ENCODE measurements around the gene NLGN1.

NLGN1 gene

DNA sequence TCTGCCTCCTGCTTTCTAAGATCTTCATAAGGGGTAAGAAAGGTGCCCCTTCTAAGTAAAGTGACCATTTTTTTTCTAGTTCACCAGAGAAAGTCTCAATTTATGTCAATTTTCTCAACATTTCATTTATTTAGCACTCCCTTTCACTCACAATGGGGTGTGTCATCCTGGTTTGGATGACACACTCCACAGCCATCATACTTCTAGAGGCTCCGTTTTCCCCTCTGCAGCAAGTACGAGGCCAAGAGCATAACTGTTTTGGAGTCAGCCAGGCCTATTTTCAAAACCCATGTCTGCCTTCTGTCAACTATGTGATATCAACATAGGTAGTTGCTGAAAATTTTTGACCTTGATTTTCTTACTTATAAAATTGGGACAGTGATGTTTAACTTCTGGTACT lies 703.2 kb downstream of the NLGN1 start:
- peaks cover 18% of the 10 kb centered on the region for H3K4me1 ChIP-seq (ENCODE audit: control insufficient read depth, insufficient read depth, low read length)
- H3K9ac ChIP-seq (ENCODE audit: low read length) = no peak overlapping the region
- no peaks in the 10 kb centered on the region for H3K27me3 ChIP-seq (ENCODE audit: control insufficient read depth, insufficient read depth, low read length)
- H3K4me3 ChIP-seq (ENCODE audit: low read depth, low read length) = no peak overlapping the region
- H3K36me3 ChIP-seq (ENCODE audit: control insufficient read depth, insufficient read depth, low read length) = no peaks in the 10 kb centered on the region
- H3K27ac ChIP-seq (ENCODE audit: low read depth, low read length) = 0 out of 2 replicates have a peak overlapping the region, but pooled peaks have one; percentile 21
- no peaks in the 10 kb centered on the region for H3K9me3 ChIP-seq (ENCODE audit: control insufficient read depth, insufficient read depth, low read depth, low read length)

DNA sequence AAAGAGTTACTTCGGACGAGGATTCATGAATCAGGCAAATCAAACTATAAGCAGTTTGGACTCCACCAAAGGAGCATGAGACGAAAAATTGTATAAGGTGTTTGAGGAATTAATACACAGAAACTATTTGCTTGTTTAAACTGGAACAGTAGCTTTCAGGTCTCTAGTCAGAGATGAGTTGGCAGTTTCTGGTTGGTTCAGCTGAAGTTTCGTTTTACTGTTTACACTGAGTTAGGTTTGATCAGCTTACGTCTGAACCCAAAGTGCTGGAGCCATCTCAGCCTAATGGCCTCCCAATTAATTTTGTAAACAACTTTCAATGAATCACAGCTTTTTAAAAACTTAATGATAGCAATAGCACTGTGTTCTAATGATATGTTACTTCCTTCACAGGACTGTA lies 703.7 kb downstream of the NLGN1 start:
- Histone ChIP-seq H3K4me1 (ENCODE audit: control insufficient read depth, insufficient read depth, low read length) (peaks cover 18% of the 10 kb centered on the region), H3K9me3 (ENCODE audit: control insufficient read depth, insufficient read depth, low read depth, low read length) (no peaks in the 10 kb centered on the region), H3K4me3 (ENCODE audit: low read depth, low read length) (no peak overlapping the region), H3K36me3 (ENCODE audit: control insufficient read depth, insufficient read depth, low read length) (no peaks in the 10 kb centered on the region), H3K27ac (ENCODE audit: low read depth, low read length) (peak overlapping the region; percentile 7; the same call in 1 of the 2 replicates), H3K27me3 (ENCODE audit: control insufficient read depth, insufficient read depth, low read length) (no peaks in the 10 kb centered on the region), H3K9ac (ENCODE audit: low read length) (no peak overlapping the region)

DNA sequence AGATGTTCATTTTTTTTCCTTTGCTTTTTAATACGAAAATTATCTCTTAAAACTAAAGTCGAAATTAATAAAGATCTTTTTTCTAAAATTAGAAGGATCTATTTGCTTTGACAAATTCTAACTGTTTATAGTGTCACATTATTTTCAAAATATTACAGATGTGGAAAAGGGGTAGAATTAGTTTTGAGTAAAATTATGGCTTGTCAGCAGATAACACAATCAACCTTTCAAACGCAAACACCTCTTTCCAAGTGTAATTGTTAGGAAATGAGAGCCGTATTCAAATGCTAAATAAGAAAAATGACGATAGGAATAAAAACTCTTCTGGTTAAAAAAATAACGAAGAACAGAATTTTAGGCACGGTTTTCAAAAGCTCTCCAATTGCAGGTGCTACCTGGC lies 704.7 kb downstream of the NLGN1 start:
- H3K4me1 ChIP-seq (ENCODE audit: control insufficient read depth, insufficient read depth, low read length) = peaks cover 18% of the 10 kb centered on the region
- H3K4me3 ChIP-seq (ENCODE audit: low read depth, low read length) = no peak overlapping the region
- no peaks in the 10 kb centered on the region for H3K27me3 ChIP-seq (ENCODE audit: control insufficient read depth, insufficient read depth, low read length)
- no peak overlapping the region for H3K9ac ChIP-seq (ENCODE audit: low read length)
- no peak overlapping the region for H3K27ac ChIP-seq (ENCODE audit: low read depth, low read length)
- no peaks in the 10 kb centered on the region for H3K9me3 ChIP-seq (ENCODE audit: control insufficient read depth, insufficient read depth, low read depth, low read length)
- no peaks in the 10 kb centered on the region for H3K36me3 ChIP-seq (ENCODE audit: control insufficient read depth, insufficient read depth, low read length)

DNA sequence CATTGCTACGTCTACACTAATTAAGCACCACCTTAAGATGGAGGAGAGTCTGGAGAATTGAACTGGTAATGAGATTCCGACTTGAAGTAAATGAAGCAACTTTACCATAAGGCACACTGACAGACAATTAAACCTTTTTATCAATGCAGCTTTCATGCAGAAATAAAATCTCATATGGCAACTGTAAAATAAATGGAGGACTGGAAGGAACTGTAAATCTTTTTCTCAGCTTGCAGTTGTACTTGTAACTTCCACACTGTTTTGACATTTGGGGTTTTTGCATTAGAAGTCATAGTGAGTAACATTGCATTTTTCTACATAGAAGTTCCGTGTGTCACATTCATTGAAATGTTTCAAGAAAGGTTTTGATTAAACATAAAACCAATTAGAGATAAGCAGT lies 705.3 kb downstream of the NLGN1 start:
- Histone ChIP-seq H3K27me3 (ENCODE audit: control insufficient read depth, insufficient read depth, low read length) (no peaks in the 10 kb centered on the region), H3K4me1 (ENCODE audit: control insufficient read depth, insufficient read depth, low read length) (peaks cover 18% of the 10 kb centered on the region), H3K9ac (ENCODE audit: low read length) (no peak overlapping the region), H3K27ac (ENCODE audit: low read depth, low read length) (no peak overlapping the region), H3K9me3 (ENCODE audit: control insufficient read depth, insufficient read depth, low read depth, low read length) (no peaks in the 10 kb centered on the region), H3K4me3 (ENCODE audit: low read depth, low read length) (no peak overlapping the region), H3K36me3 (ENCODE audit: control insufficient read depth, insufficient read depth, low read length) (no peaks in the 10 kb centered on the region)

DNA sequence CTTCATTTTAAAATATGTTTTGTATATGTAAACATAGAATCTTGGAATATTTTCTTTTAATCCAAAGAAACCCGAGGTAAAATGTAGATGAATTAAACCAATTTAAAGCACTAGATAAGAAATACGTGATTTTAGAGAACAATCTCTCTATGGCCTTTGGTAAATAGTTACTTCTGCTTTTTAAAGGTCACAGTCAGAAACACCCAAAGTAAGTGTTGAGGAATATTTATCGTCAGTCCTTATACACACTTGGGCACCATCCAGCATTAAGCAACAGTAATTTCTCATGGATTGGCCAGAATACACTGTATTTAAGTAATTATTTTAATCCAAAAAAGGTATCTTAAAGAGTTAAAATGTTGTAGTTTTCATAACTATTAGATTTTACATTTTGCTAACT lies 713.2 kb downstream of the NLGN1 start:
- H3K9me3 ChIP-seq (ENCODE audit: control insufficient read depth, insufficient read depth, low read depth, low read length) = no peaks in the 10 kb centered on the region
- no peak overlapping the region for H3K4me3 ChIP-seq (ENCODE audit: low read depth, low read length)

DNA sequence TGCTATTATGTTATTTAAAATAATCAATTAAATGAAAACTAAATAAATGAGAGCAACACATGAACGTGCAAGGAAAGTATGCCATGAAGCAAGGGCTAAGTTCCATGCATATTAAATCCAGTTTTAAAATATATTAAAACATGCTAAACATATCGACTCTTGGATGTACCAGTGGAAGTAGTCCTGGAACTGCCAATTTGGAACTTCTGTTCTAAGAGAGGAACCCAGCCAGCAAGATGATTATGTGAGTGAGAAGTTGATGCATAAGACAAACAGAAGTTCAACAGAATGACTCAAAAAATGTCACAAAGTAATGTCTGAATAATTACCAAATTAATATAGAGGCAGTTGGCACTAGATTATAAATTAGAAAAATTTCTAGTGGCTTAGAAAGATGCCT lies 714.2 kb downstream of the NLGN1 start:
- no peaks in the 10 kb centered on the region for H3K36me3 ChIP-seq (ENCODE audit: control insufficient read depth, insufficient read depth, low read length)
- H3K27ac ChIP-seq (ENCODE audit: low read depth, low read length) = no peak overlapping the region
- H3K4me1 ChIP-seq (ENCODE audit: control insufficient read depth, insufficient read depth, low read length) = no peaks in the 10 kb centered on the region
- no peaks in the 10 kb centered on the region for H3K9me3 ChIP-seq (ENCODE audit: control insufficient read depth, insufficient read depth, low read depth, low read length)
- H3K4me3 ChIP-seq (ENCODE audit: low read depth, low read length) = no peak overlapping the region
- H3K9ac ChIP-seq (ENCODE audit: low read length) = no peak overlapping the region
- no peaks in the 10 kb centered on the region for H3K27me3 ChIP-seq (ENCODE audit: control insufficient read depth, insufficient read depth, low read length)

More for the DNA sequence above, 713.2 kb downstream of the NLGN1 start:
- Histone ChIP-seq H3K4me1 (ENCODE audit: control insufficient read depth, insufficient read depth, low read length) (no peaks in the 10 kb centered on the region), H3K27ac (ENCODE audit: low read depth, low read length) (no peak overlapping the region), H3K9ac (ENCODE audit: low read length) (no peak overlapping the region), H3K36me3 (ENCODE audit: control insufficient read depth, insufficient read depth, low read length) (no peaks in the 10 kb centered on the region), H3K27me3 (ENCODE audit: control insufficient read depth, insufficient read depth, low read length) (no peaks in the 10 kb centered on the region)

DNA sequence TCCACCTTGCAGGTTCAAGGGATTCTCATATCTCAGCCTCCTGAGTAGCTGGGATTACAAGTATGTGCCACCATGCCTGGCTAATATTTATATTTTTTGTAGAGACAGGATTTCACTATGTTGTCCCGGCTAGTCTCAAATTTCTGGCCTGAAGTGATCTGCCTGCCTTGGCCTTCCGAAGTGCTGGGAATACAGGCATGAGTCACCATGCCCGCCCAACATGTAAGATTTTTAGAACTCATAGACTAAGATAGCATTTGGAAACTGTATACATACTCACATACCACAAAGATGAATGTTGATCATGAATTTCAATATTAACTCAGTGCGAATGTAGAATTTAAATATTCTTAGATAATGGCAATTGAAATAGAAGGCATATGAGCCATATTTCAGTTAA lies 718.9 kb downstream of the NLGN1 start:
- H3K36me3 ChIP-seq (ENCODE audit: control insufficient read depth, insufficient read depth, low read length) = no peaks in the 10 kb centered on the region
- no peak overlapping the region for H3K4me3 ChIP-seq (ENCODE audit: low read depth, low read length)
- no peaks in the 10 kb centered on the region for H3K27me3 ChIP-seq (ENCODE audit: control insufficient read depth, insufficient read depth, low read length)
- no peak overlapping the region for H3K9ac ChIP-seq (ENCODE audit: low read length)
- peaks cover 6% of the 10 kb centered on the region for H3K4me1 ChIP-seq (ENCODE audit: control insufficient read depth, insufficient read depth, low read length)
- H3K9me3 ChIP-seq (ENCODE audit: control insufficient read depth, insufficient read depth, low read depth, low read length) = no peaks in the 10 kb centered on the region
- no peak overlapping the region for H3K27ac ChIP-seq (ENCODE audit: low read depth, low read length)

DNA sequence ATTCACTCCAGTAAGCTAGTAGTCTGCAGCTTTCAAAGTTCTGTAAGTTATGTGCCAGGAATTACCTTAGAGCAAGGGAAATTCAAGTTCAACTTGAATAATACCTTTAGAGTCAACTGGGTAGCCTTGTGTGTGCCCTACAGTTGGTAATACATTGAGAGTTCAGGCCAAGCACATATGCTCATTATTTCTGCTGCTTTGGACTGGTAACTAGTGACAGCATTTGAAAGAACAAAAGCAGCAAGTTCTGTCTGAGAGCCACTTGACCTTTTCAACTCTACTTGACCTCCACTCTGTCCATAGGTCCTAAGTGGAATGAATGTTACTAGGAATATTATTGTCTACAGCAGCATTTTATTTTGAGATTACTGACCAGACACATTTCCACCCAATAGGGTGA lies 723.5 kb downstream of the NLGN1 start:
- H3K36me3 ChIP-seq (ENCODE audit: control insufficient read depth, insufficient read depth, low read length) = no peaks in the 10 kb centered on the region
- H3K9ac ChIP-seq (ENCODE audit: low read length) = no peak overlapping the region
- peaks cover 19% of the 10 kb centered on the region for H3K4me1 ChIP-seq (ENCODE audit: control insufficient read depth, insufficient read depth, low read length)
- H3K27ac ChIP-seq (ENCODE audit: low read depth, low read length) = no peak overlapping the region
- no peak overlapping the region for H3K4me3 ChIP-seq (ENCODE audit: low read depth, low read length)
- no peaks in the 10 kb centered on the region for H3K27me3 ChIP-seq (ENCODE audit: control insufficient read depth, insufficient read depth, low read length)
- H3K9me3 ChIP-seq (ENCODE audit: control insufficient read depth, insufficient read depth, low read depth, low read length) = no peaks in the 10 kb centered on the region

DNA sequence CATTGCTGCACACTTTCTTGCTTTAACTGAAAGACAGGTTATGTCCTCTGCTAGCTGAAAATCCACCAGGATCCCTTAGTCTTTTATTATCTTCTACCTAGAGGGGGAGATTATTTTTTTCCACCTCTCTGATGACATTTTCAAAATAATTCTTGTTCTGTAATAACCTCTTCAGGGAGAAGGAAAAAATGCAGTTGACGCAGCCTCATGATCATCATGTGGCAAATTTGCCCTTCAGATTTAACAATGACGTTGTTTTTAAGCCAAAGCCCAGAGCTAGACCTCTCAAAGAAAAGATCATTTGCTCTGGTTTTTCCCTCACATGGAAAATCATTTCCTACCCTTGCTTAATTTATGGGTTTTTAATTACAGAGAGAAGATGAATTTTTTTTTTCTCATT lies 724.9 kb downstream of the NLGN1 start:
- Histone ChIP-seq H3K27me3 (ENCODE audit: control insufficient read depth, insufficient read depth, low read length) (no peaks in the 10 kb centered on the region), H3K27ac (ENCODE audit: low read depth, low read length) (no peak overlapping the region), H3K4me1 (ENCODE audit: control insufficient read depth, insufficient read depth, low read length) (peaks cover 21% of the 10 kb centered on the region), H3K9me3 (ENCODE audit: control insufficient read depth, insufficient read depth, low read depth, low read length) (no peaks in the 10 kb centered on the region), H3K9ac (ENCODE audit: low read length) (no peak overlapping the region), H3K4me3 (ENCODE audit: low read depth, low read length) (no peak overlapping the region), H3K36me3 (ENCODE audit: control insufficient read depth, insufficient read depth, low read length) (no peaks in the 10 kb centered on the region)

DNA sequence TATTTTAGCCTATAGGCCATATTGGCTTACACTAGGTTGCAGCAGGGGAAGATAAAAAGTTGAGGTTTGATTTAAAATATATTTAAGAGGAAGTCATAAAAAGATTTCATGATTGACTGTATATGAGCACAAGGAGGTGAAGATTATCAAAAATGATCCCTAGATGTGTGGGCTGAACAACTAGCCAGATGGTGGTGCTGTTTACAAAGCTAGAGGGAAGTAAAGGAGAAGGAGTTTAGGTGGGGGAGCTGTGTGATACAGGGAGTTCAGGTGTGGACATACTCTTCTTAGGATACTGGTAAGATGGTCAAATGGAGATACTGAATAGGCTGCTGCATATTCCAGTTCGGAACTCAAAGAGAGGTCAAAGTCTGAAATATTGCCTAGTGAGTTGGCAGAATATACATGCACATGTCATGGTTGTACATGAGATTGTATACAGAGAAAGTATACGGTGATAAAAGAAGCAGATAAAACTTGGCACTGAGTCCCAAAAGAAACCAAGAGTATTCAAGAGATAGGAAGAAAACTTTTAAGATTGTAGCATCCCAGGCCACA lies 727.8 kb downstream of the NLGN1 start:
- Histone ChIP-seq H3K27me3 (ENCODE audit: control insufficient read depth, insufficient read depth, low read length) (no peaks in the 10 kb centered on the region), H3K4me3 (ENCODE audit: low read depth, low read length) (no peak overlapping the region), H3K9ac (ENCODE audit: low read length) (no peak overlapping the region), H3K4me1 (ENCODE audit: control insufficient read depth, insufficient read depth, low read length) (peaks cover 21% of the 10 kb centered on the region), H3K36me3 (ENCODE audit: control insufficient read depth, insufficient read depth, low read length) (no peaks in the 10 kb centered on the region), H3K27ac (ENCODE audit: low read depth, low read length) (no peak overlapping the region), H3K9me3 (ENCODE audit: control insufficient read depth, insufficient read depth, low read depth, low read length) (no peaks in the 10 kb centered on the region)

DNA sequence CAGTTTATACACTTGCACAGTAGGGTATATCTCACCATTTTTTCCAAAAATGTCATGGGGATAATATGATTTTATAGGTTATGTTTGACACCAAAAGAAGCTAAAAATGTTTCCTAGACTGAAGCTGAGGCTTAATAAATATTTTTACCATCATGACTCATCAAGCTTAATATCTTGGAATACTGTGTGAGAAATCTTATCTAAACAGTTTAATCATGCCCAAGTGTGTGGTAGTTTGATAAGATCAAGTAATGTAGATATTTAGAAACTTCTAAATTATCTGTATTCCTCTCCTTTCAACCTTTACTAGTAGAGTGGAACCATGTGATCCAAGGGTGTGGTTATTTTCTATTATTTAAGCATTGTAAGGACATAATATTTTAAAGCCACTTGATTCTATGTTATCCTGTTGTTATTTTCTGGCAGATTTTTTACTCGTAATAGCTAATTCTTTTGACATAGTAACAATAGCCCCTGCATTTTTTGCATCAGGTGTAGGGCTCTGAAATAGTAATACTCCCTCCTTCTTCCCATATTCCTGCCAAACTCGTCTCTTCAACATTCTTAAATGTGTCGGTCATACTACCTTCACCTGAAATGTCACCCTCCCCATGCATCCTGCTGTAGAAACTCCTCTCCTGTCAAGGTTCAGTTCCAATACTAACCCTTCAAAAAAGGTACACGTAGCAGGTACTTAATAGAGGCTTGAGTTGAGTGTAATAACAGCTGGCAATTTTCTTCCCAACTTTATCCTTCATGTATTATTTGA lies 729.6 kb downstream of the NLGN1 start:
- no peak overlapping the region for H3K4me3 ChIP-seq (ENCODE audit: low read depth, low read length)
- no peak overlapping the region for H3K27ac ChIP-seq (ENCODE audit: low read depth, low read length)
- H3K27me3 ChIP-seq (ENCODE audit: control insufficient read depth, insufficient read depth, low read length) = no peaks in the 10 kb centered on the region
- no peaks in the 10 kb centered on the region for H3K36me3 ChIP-seq (ENCODE audit: control insufficient read depth, insufficient read depth, low read length)
- H3K4me1 ChIP-seq (ENCODE audit: control insufficient read depth, insufficient read depth, low read length) = peaks cover 14% of the 10 kb centered on the region; the same call in 1 of the 2 replicates
- no peaks in the 10 kb centered on the region for H3K9me3 ChIP-seq (ENCODE audit: control insufficient read depth, insufficient read depth, low read depth, low read length)
- no peak overlapping the region for H3K9ac ChIP-seq (ENCODE audit: low read length)

Measured in HUES6 (cell line).